Activated CD4-positive, CD25-positive, alpha-beta regulatory T cell (primary cell): ENCODE results near the gene CASP6.

ENCODE experiments used
- DNase-seq, 4 experiments: peaks; one replicate each; lab custom pipeline; 2025; lab: John Stamatoyannopoulos, UW

Gene CASP6

DNA sequence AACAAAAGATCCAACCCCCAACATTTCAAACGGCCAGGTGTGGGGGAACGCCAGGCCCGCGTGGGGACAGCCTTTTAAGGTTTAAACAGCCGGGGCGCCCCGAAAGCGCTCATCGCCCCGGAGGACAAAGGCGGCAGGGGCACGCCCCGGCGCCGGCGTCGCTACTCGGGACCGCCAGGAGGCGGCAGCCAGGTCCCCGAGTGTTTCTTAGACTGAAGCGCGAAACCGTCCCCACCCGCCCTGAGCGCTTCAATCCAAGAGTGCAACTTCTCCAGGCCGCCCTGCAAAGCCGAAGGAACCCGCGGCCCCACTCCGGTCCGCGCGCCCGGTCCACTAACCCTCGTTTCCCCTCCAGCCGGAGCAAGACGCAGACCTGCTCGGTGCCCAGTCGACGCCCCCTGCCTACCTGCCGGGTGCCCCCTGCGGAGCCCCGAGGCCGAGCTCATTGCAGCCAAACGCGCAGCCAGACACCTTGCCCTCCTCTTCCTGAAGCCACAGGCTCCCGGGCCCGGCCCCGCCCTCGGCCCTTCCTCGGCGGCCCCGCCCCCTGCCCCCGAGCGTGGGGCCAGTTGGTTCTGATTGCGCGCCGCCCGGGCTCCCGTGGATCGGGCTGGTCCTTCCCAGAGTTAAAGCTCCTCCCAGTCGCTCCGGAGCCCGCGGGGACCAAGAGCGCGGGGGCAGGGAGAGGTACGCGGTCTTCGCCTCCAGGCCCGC is at the start of gene CASP6:
TSS of gene CASP6 (minus strand) at position 496 of the 714 bp plus-strand sequence. CDS start at position 446, 50 bp downstream.
- peak; percentile 30 to 66 (median 51) for DNase-seq

DNA sequence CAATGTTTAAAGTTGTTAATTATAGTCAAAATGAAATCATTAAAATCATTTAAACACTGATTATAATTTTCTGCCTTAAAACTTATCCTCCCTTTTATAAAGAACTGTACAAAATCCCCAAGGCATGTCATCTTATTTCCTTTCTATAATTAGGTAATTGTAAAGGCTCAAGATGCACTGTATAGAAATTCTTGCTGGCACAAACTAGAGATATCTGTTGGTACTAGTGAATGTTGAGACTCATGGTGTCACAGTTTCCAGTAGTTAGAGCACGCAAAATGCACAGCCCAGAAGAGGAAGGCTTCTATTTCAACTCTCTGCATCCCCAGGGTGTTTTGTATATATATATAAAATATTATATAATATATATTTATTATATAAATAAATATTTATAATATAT is 49.3 kb upstream of the CASP6 start:
- no peak for DNase-seq

DNA sequence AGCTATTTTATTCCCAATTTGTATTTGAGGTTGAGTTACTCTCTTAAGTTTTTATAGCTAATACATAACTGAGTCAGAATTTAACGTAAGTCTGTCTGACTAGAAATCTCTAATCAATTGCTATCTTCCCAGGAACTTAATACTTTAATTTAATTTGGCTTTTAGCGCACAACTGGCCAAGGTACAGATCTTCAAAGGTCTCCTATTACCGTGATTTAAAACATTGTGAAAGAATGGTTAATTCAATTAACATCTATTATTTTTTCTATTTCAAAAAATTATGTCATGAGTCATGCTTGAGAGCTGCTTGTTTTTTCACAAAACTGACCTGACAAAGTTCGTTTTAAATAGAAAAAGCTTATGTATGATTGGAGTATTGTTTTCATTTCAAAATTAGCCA is 48.6 kb upstream of the CASP6 start:
- no peak for DNase-seq

DNA sequence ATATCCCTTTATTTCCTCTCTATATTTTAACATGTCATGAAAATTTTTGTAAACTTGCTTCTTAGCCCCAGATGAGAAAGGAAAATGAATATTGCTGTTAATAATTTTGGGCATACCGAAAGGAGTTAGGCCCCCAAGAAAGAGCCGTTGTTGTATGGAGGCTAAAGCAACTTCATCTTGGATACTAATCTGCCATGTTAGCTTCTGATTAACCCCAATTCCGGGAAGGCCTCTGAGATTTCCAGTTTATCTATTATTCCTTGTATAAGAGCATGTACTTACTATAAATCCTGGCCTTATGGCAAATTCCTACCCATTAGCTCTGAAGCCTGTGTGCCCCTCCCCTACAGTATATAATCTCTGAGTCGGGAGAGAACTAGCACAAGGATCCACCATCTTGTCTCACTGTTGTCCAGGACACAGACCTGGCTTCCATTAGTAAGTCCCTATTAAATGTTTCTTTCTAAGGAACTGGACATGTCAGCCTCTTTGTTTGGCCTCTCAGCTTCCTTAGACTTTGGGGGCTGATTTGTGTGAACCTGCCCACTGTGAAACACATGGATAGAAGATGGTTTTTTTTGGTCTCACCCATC is 47.5 kb upstream of the CASP6 start:
- DNase-seq = no peak

DNA sequence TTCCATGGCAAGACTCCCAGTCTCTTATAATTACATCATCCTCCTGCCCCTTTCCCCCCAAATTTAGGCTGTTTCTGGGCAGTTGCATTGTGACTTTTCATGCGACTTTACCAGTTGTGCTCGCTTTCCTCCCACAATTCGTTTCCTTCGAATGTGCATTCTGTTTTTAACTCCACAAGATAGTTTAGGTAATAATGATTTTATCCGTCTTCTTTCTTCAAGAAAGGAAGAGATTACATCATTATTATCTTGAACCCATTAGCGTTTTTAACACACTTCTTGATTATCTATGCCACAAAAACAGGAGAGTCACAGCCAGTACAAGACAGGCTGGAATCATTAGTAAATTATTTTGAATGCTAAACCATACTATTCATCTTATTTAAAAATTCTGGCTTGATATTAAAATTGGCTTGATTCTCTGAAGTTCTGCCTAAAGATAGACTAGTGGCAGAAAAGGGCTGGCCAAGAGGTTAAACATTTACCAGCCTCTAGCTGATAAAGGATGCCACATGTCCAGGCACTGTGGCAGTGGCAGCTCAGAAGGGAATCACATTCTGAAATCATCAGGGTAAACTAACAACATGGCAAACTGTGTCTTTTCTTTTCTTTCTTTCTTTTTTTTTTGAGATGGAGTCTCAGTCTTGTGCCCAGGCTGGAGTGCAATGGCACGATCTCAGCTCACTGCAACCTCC is 46.3 kb upstream of the CASP6 start:
- no peak for DNase-seq

DNA sequence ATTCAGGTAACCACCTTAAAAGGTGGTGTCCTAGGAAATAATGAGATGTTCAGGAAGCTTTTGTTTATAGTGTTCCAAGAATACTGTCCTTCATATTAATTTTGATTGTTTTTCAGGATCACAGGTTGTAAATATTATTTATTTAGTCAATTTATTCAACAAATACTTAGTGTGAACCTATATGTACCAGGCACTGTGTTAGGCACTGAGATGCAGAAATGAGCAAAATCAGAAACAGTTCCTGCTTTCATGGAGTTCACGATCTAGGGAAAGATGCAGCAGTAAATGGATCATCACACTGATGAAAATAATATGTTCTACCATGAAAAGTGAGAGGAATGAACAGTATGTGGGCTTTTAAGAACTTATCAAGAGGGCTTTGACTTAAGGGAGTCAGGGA is 44.9 kb upstream of the CASP6 start:
- no peak for DNase-seq

DNA sequence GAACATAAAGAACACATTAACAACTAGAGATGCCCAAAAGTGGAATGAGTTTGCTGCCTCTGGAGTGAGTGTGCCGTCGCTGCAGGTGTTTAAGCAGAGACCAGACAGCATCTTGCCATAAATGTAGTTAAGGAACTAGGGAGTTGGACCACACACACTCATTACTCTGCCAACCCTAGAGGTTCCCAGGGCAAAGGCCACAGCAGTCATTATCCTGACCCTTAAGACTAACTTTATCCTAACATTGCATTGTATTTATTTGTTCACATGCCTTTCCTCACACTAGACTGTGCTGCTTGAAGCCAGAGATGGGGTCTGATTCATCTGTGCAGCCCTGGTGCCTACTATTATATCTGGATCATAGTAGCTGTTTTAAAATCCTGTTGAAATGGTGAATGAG is 43.5 kb upstream of the CASP6 start:
- DNase-seq = no peak

DNA sequence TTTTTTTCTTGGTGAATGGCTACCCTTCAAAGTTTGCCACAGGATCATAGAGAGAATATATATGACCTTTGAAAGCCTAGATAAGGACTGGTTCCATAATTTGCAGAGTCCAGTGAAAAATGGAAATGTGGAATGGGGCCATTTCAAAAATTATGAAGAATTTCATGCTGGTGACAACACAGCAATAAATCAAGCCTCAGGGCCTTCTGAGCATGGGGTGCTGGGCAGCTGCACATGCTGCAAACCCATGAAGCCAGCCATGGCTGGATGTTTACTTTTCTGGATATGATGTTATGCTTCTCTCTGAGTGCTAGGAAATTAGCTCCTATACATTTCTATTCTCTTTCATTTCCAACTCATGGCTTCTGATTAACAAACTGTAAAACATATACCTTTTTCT is 42.6 kb upstream of the CASP6 start:
- DNase-seq = no peak

DNA sequence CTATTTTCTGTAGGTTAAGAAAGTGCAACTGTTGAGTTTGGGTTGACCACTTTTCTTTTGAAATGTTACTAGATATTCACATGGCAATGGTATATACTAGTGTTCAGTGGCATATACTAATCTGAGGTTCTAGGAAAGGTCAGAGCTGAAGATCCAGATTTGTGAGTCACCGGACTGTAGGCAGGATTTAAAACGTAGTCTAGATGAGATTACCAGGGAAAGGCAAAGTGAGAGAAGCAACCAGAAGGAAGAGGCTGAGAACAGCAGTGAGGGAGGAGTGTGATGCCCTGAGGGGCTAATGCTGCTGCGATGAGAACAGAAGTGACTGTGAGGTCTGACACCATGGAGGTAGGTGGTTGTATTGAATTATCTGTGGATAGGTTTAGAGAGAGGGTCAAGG is 36.3 kb upstream of the CASP6 start:
- no peak for DNase-seq

DNA sequence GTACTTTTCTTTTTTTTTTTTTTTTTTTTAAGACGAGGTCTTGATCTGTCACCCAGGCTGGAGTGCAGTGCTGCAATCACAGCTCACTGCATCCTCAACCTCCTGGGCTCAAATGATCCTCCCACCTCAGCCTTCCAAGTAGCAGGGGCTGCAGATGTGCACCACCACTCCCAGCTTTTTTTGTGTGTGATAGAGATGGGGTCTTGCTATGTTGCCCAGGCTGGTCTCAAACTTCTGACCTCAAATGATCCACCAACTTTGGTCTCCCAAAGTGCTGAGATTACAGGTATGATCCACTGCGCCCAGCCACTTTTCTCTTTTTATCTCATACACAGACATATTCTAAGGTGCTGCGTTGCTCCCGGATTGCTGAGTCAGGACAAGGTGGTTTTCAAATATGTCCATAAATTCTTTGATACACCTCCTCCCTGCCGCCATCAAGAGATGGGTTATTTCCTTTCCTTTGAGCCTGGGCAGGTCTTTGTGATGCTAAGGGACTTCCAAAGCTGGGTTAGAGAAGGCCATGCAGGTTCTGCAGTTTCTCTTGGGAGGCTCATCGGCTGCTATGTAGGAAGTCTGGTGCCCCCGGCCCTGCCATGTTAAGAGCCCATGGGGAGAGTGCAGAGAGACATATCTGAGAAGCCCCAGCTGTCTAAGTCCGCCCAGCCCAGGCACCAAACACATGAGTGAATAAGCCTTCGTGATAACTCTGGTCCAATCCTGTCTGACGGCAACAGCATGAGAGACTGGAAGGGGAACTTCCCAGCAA is 35.0 kb upstream of the CASP6 start:
- DNase-seq = no peak

DNA sequence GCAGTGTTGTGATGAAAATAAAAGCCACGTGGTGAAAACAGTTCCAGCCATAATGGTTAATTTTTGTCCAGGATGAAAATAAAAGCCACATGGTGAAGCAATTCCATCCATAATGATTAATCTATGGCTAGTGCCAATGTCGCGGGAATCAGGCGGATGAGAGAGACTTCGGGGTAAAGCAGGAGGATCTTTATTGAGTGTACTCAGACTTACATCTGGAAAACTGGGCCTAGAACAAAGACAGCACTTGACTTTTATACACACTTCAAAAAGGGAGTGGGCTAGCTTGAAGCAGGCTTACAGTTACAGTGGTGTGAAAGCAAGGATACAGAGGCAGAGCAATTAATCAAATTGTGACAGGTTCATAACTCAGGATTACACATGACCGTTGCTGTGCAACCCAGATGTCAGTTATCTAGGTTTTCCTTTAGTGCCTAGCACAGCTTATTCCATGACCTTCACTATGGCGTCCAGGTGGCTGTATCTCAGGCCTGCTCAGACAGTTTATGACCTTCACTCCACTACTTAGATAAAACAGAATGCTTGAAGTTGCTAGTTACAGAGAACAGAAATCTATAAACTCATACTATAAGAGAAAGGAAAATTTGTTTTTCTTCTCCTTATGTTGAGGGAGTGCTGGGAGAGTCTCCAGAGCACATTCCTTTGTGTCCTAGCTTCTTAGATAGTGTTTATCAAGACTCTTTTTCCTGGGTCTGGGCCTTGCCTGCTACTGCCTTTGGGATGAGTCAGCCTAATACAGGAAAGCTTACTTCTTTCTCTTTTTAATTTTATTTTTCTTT is 32.5 kb upstream of the CASP6 start:
- no peak for DNase-seq

DNA sequence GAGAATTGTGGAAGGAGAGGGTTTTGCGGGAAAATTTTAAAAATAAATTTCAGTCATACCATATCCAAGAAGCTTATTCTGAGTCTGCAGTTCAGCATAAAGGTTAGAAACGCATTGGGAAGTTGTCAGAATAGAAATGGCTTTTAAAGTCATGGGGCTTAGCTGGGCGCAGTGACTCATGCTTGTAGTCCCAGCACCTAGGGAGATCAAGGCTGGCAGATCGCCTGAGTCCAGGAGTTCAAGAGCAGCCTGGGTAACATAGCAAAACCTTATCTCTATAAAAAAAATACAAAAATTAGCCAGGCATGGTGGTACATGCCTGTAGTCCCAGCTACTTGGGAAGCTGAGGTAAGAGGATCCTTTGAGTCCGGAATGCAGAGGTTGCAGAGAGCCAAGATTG is 30.5 kb upstream of the CASP6 start:
- no peak for DNase-seq

DNA sequence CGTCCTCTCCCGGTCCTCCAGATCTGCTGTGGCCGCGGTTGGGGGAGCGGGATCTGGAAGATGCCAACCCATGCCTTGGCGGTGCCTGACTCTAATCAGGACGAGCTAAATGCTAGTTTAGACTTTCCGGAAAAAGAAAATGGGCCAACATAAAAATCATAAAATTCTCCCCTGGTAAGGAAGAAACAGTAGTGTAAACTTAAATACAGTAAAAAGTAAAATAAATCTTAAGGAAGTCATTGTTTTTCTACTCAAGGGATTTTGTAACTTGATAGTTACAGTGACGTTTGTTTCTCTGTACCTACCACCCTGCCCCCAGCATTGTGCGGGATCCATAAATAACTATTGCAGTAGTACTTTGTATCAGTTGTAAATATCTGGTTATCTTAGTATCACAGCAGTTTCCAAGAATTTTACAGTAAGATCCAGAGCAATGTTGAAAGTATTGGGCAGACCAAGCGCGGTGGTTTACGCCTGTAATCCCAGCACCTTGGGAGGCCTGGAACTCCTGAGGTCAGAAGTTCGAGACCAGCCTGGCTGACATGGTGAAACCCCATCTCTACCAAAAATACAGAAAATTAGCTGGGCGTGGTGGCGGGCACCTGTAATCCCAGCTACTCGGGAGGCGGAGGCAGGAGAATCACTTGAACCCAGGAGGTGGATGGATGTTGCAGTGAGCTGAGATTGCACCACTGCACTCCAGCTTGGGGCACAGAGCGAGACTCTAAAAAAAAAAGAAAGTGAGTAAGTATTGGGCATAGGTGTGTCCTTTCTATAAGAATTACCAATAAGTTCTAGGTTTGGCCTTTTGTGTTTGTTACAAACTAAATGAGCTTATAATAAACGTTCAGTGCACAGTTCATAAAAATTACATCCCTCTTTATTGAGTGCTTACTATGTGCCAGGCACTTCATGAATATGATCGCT is 27.6 kb upstream of the CASP6 start:
- DNase-seq = no peak

DNA sequence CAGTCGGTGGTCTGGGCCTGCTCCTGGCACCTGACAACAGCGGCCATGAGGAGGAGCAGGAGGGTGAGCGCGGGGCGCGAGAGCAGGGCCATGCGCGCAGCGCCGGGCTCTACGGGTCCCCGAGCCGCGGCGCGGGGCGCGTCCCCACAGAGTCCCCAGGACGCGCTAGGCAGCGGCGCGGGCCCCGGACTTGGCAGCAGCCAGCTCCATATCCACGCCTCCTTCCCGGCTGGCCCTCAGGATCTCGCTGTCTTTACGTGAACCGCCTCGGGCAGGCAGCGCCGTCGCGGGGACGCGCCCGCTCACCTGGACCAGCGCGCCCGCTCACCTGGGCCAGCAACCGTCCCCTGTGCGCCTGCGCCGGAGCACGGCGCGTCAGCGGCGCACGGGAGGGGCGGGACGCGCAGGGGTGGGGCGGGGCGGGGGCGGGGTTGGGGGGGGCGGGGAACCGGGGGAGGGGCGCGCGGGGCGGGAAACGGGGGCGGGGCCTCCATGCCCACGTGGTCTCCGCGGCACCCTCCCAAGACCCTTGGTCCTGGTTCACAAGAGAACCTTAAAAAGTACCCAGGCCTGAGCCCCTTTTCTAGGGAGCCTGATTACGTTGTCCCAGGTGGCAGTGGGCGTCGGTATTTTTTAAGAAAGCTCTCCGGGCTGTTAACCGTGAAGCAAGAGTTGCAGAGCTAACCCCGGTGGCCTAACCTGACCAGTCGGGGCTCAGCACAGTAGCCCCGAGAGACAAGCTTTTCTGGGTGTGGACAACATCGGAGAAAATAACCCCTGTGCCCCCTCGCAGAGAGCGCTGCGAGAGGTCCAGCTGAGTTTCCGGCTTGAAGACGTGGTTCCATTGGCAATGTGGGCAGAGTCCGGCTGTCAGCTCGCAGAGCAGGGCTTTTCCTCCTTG is 26.7 kb upstream of the CASP6 start, which contains the start of gene PLA2G12A:
TSS of gene PLA2G12A (minus strand) at position 353 of the 901 bp plus-strand sequence. CDS start at position 92, 261 bp downstream.
- peak; percentile 46 to 74 (median 60) for DNase-seq

DNA sequence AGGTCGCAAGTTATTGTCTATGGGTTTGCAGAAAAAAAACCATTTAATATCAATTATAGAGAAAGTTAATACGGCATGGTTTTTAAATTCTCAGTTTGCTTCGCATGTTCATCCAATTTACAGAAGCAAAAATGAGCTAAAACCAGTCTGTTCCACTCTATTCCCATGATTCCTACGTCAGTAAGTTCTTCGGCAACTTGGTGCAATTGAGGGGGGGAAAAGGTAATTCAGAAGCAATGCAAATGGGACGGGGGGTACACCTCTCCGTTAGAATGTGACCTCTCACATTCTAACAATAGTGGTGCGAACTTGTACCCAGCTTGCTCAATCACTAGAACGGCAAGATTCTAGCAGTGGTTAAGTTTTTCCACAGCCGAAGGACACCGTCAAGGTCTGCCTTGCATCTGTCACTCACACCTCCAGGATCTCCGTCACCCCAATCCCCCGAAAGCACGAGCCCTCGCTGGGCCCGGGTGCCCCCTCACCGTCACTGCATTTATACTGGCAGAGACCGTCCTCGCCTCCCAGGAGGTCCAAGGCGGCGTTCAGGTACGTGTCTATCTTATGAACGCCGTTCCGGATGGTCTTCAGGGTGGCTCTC is 26.0 kb upstream of the CASP6 start:
- DNase-seq = peak in 1 of 4 experiments; percentile 15

DNA sequence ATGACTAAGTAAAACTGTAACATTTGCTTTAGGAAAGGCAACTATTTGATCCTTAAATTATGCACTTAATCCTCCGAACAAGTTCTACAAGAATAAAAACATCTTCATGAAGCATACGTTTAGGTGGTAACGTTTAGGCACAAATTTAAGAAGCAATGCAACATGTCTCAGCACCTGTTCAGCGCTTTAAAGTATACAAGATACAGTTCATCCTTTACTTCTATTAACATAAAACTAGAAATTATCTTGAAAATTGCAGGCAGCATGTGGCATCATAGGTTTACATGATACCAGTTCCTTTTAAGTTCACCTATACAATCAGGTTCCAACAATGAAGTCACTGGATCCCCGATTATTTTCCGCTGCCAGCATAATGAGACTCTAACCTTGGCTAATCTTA is 25.1 kb upstream of the CASP6 start:
- DNase-seq = no peak

DNA sequence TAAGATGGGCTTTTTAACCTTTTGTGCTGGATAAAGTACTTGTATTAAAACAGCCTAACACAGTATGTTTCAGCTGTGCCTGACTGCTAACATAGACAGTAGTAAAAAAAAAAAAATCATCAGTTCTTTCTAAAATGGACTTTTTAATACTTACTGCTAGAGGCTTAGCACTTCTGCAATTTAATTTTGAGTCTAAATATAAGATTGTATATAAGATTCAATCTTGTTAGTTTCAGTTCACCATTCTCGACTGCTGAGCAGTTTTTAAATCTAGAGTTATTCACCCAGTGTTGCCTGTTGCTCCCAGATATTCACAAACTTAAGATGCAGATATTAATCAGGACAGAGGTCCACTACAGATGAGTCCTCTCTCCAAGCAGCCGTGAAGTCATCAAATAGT is 19.9 kb upstream of the CASP6 start:
- no peak for DNase-seq

DNA sequence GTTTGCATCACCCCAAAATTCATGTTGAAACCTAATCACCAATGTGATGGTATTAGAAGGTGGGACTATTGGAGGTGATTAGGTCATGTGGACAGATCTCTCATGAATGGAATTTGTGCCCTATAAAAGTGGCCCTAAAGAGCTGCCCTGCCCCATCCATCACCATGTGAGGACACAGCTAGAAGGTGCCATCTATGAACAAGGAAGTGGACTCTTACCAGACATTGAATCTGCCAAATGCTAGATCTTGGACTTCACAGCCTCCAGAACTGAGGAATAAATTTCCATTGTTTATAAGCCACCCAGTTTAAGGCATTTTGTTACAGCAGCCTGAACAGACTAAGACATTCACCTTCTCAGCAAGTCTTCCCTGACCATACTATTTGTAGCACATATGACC is 19.1 kb upstream of the CASP6 start:
- no peak for DNase-seq

DNA sequence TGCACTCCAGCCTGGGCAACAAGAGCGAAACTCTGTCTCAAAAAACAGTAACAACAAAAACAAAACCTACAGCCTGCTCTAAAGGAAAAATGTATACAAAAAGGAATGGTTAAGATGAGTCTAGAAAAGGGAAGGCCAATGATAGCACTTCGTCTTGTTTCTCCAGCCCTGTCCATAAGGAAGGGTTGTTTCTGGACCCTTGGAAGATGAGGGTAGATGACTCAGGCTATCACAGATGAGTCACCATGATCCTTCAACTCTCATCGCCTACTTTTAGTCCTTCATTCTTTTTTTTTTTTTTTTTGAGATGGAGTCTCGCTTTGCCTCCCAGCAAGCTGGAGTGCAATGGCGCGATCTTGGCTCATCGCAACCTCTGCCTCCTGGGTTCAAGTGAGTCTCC is 17.8 kb upstream of the CASP6 start:
- no peak for DNase-seq
